Measurements from ENCODE around the gene PTPRD. TPM values are rescaled to one million over a fixed set of nuclear protein-coding genes. Genes with fewer than 3 reads are reported as not detected.

PTPRD gene
- total RNA-seq, 2 donors from 2014 or later: 97.4 to 101 TPM

DNA sequence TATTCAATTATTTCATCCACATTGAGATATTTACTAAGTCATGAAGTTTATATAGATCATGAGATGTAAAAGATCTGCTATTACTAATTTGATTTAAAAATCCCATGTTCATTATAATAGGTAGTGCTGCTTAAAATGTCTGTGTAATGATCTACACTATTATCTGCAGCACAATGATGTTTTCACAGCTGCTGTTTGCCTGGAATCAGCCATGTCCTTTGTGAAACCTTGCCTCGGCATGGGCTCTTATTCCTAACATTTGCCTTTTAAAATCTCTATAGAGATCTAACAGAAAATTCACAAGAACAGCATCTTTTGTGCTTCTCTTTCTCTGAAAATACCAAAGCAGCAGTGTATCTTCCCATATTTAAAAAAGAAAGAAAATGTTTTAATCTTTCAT is 444.6 kb downstream of the PTPRD start:
- Histone ChIP-seq H3K36me3 (ENCODE audit: control insufficient read depth, insufficient read depth, low read length) (no peaks in the 10 kb centered on the region), H3K4me3 (ENCODE audit: low read length) (no peak overlapping the region), H3K9ac (ENCODE audit: extremely low read depth, low read length, poor library complexity, severe bottlenecking) (no peak overlapping the region), H3K9me3 (ENCODE audit: control insufficient read depth, low read length) (no peaks in the 10 kb centered on the region), H3K27me3 (ENCODE audit: control insufficient read depth, insufficient read depth, low read length, poor library complexity, severe bottlenecking) (no peaks in the 10 kb centered on the region), H3K4me1 (ENCODE audit: control insufficient read depth, insufficient read depth, low read length) (no peaks in the 10 kb centered on the region), H3K27ac (ENCODE audit: low read depth, low read length) (no peak overlapping the region)
- 71 to 75% methylated on average over 1 of the region's 1 CpG for WGBS, 2 experiments (ENCODE audit: insufficient coverage in 1 of 2, insufficient read length in 1 of 2)
- no peaks in the 10 kb centered on the region for H3K9me3 Mint-ChIP-seq
- no peaks in the 10 kb centered on the region for H3K27me3 Mint-ChIP-seq (ENCODE audit: insufficient read depth)
- DNase-seq: no peak
- no peak overlapping the region for H3K27ac Mint-ChIP-seq
- H3K4me3 Mint-ChIP-seq: no peak overlapping the region
- TF ChIP-seq, protein P1, sequence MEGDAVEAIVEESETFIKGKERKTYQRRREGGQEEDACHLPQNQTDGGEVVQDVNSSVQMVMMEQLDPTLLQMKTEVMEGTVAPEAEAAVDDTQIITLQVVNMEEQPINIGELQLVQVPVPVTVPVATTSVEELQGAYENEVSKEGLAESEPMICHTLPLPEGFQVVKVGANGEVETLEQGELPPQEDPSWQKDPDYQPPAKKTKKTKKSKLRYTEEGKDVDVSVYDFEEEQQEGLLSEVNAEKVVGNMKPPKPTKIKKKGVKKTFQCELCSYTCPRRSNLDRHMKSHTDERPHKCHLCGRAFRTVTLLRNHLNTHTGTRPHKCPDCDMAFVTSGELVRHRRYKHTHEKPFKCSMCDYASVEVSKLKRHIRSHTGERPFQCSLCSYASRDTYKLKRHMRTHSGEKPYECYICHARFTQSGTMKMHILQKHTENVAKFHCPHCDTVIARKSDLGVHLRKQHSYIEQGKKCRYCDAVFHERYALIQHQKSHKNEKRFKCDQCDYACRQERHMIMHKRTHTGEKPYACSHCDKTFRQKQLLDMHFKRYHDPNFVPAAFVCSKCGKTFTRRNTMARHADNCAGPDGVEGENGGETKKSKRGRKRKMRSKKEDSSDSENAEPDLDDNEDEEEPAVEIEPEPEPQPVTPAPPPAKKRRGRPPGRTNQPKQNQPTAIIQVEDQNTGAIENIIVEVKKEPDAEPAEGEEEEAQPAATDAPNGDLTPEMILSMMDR (conservative IDR thresholded peaks at IDR 0.05): no peak
- H3K36me3 Mint-ChIP-seq (ENCODE audit: low read depth): no peaks in the 10 kb centered on the region
- H3K4me1 Mint-ChIP-seq: peaks cover under 1% of the 10 kb centered on the region

DNA sequence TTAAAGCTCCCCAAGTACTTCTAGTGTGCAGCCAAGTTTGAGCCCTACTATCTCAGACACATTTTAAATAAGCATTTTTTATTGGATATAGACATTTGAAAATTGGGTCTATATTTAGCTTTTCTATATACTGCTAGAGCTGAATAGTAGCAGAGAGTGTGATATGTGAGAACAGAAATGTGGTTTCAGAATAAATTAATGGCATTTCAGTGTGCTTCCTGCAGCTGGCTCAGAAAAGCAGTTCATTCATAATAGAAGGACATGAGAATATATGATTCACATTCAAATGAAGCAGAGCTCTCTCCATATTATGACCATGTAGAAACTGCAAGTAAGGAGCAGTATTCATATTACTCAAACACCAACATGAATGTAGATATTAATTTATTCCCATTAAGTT is 464.0 kb downstream of the PTPRD start:
- Mint-ChIP-seq H3K27me3 (ENCODE audit: insufficient read depth) (no peaks in the 10 kb centered on the region), H3K36me3 (ENCODE audit: low read depth) (no peaks in the 10 kb centered on the region), H3K27ac (no peak overlapping the region), H3K9me3 (peaks cover 2% of the 10 kb centered on the region), H3K4me3 (no peak overlapping the region), H3K4me1 (peaks cover 6% of the 10 kb centered on the region)
- no peak for DNase-seq
- Histone ChIP-seq H3K4me1 (ENCODE audit: control insufficient read depth, insufficient read depth, low read length) (no peaks in the 10 kb centered on the region), H3K4me3 (ENCODE audit: low read length) (no peak overlapping the region), H3K36me3 (ENCODE audit: control insufficient read depth, insufficient read depth, low read length) (no peaks in the 10 kb centered on the region), H3K9ac (ENCODE audit: extremely low read depth, low read length, poor library complexity, severe bottlenecking) (no peak overlapping the region), H3K27me3 (ENCODE audit: control insufficient read depth, insufficient read depth, low read length, poor library complexity, severe bottlenecking) (no peaks in the 10 kb centered on the region), H3K27ac (ENCODE audit: low read depth, low read length) (no peak overlapping the region), H3K9me3 (ENCODE audit: control insufficient read depth, low read length) (no peaks in the 10 kb centered on the region)
- TF ChIP-seq, protein P1 (conservative IDR thresholded peaks at IDR 0.05): no peak

DNA sequence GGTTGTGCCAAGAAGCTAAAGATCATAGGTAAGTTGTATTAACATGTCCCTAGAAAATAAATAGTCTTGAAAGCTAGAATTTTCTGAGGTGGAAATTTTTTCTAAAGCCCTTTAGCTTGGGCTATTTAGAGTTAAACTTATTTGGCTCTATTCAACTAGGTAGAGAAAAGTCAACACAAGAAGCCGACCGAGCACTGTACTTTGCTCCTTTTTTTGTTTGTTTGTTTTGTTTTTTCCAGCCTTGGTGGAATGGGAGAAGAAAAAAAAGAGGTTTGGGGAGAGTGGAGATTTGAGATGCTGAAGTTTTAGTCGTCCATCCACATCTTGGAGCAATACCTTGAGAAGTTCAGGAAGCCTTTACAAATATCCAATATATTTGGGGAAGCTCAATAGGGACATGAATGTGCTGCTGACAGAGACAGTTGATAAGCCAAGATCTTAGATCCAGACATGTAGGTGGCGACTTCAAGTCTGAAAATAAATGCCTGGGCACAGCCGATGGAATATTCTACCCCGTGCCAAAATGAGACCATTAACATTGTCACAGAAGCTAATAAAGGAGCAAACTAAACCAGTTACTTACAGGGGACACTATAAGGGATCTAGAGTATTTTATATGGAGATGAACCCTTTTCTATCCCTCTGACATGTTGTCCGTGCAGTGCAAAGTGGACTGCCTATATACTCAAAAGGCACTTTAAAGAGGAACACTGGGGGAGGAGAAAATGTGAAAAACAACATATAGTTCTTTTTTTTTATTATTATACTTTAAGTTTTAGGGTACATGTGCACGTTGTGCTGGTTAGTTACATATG is 466.1 kb downstream of the PTPRD start:
- Histone ChIP-seq H3K27ac (ENCODE audit: low read depth, low read length) (no peak overlapping the region), H3K9me3 (ENCODE audit: control insufficient read depth, low read length) (no peaks in the 10 kb centered on the region), H3K9ac (ENCODE audit: extremely low read depth, low read length, poor library complexity, severe bottlenecking) (no peak overlapping the region), H3K4me1 (ENCODE audit: control insufficient read depth, insufficient read depth, low read length) (no peaks in the 10 kb centered on the region), H3K4me3 (ENCODE audit: low read length) (no peak overlapping the region), H3K27me3 (ENCODE audit: control insufficient read depth, insufficient read depth, low read length, poor library complexity, severe bottlenecking) (no peaks in the 10 kb centered on the region), H3K36me3 (ENCODE audit: control insufficient read depth, insufficient read depth, low read length) (no peaks in the 10 kb centered on the region)
- TF ChIP-seq, protein P1 (conservative IDR thresholded peaks at IDR 0.05): no peak
- Mint-ChIP-seq H3K4me3 (no peak overlapping the region), H3K4me1 (peaks cover 9% of the 10 kb centered on the region), H3K9me3 (peaks cover 4% of the 10 kb centered on the region), H3K36me3 (ENCODE audit: low read depth) (no peaks in the 10 kb centered on the region), H3K27me3 (ENCODE audit: insufficient read depth) (no peaks in the 10 kb centered on the region), H3K27ac (no peak overlapping the region)
- WGBS, 2 experiments (ENCODE audit: insufficient coverage in 1 of 2, insufficient read length in 1 of 2): 89 to 100% methylated on average over 2 to 8 of the region's 8 CpGs
- DNase-seq: no peak

Measured in endodermal cell (in vitro differentiated cells).